HG02678 (cell line): ENCODE measurements around the gene CEP162.
"Not testable (repeated sequence)": the region's sequence is repeated elsewhere in the genome, so short reads cannot be mapped to it uniquely, and the experiment has no call there.

Experiments used
- ATAC-seq: cut with Tn5 transposase; IDR thresholded peaks from one replicate; pipeline ENCODE4 v1.9.1; 2021; ENCODE audit warnings: mild to moderate bottlenecking, moderate library complexity; ENCODE audit not compliant: unreplicated experiment

Gene CEP162

DNA sequence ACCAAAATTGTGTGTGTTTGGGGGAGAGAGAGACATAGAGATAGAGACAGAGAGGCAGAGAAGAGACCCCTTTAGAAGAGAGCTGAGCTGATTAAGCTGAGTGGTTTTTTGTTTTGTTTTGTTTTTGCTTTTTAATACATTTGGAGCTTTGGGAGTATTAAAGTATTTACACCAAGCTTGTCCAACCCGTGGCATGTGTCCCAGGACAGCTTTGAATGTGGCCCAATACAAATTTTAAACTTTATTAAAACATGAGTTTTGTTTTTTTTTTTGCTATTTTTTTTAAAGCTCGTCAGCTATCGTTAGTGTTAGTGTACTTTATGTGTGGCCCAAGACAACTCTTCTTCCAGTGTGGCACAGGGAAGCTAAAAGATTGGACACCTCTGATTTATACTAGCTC is 137.9 kb downstream of the CEP162 start:
- no peak for ATAC-seq

DNA sequence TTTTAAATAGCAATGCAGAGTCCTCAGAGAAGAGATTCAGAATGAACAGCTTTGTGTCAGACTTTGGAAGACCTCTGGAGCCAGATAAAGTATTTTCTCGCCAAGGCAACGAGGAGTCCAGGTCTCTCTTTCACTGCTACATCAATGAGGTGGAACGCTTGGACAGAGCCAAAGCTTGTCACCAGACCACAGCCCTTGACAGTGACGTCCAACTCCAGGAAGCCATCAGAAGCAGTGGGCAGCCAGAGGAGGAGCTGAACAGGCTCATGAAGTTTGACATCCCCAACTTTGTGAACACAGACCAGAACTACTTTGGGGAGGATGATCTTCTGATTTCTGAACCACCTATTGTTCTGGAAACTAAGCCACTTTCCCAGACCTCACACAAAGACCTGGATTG is 138.4 kb downstream of the CEP162 start:
- no peak for ATAC-seq

DNA sequence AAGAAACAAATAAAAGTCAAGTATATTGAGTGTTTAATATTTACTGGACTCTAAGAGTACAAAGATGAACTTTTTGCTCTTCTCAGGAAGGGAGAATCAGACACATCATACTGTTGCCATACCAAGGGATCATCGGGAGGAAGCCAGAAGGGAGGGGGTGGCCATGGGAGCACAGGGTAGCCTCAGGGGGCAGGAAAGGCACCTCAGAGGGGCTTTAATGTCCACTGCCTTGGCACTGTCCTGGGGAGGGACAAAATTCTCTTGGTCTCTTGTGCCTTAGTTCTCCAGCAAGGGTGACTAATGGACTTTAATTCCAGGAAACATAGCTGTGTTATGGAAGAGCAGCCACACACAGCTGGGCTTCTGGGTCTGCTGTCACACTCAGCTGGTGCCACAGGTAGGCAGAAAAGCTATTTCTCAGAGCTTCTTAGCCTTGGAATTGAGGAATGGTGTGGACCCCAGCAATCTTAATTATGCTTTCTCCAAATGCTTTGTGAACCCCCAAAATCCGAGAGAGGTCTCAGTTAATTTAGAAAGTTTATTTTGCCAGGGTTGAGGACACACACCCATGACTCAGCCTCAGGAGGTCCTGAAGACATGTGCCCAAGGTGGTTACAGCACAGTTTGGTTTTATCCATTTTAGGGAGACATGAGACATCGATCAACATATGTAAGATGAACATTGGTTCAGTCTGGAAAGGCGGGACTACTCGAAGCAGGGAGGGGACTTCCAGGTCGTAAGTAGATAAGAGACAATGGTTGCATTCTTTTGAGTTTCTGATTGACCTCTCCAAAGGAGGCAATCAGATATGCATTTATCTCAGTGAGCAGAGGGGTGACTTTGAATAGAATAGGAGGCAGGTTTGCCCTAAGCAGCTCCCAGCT is 140.7 kb downstream of the CEP162 start:
- ATAC-seq: no peak

DNA sequence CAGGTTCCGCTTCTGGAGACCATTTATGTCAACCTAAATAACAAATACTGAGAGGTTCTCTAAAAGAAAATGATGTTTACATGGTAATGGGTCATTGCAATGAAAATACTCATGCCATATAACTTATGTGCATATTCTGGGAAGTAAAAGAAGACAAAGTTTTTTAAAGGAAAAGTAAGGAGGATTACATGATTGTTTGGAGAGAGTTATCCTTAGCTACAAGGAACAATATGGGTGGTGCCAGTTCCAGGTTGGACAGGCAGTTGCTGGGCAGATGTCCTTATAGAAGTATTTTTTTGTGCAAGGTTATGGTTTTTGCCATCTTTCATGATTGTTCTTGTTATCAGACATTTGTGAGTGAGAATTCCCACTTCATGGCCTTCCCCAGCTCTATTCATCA is 141.4 kb downstream of the CEP162 start:
- no peak for ATAC-seq

DNA sequence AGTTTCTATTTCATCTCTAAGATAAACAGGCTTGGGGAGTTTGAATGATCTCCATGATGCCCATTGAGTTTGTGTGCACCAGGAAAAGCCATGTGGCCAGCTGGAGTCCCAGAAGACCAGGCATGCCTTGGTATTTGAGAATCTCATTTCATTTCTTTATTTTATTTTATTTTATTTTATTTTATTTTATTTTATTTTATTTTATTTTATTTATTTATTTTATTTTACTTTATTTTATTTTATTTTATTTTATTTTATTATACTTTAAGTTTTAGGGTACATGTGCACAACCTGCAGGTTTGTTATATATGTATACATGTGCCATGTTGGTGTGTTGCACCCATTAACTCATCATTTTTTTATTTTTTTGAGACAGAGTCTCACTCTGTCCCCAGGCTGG is 142.7 kb downstream of the CEP162 start:
- ATAC-seq: not testable (repeated sequence)

DNA sequence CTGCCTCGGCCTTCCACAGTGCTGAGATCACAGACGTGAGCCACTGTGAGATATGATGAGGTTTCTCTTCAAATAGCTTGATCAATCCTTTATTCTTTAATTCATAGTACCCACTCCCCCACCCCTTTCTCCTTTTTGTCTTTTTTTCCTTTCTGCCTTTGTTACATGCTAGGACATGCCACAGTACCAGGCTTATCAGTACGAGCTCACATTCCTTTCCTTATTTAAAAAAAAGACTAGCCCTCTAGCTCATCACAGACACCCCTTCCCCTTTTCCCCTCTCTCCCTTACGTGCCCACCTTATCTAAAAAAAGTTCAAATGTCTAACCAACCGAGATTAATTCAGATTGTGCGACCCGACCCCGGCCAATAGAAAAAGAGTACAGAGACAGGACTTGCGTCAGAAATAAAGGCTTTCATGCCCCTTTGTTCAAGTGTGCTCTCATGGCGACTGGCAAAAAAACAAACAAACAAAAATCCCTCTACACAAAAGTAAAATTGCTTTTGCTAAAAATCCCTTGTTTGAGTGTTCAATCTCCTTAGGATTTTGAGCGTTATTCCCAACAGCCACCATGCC is 144.7 kb downstream of the CEP162 start:
- ATAC-seq: no peak

DNA sequence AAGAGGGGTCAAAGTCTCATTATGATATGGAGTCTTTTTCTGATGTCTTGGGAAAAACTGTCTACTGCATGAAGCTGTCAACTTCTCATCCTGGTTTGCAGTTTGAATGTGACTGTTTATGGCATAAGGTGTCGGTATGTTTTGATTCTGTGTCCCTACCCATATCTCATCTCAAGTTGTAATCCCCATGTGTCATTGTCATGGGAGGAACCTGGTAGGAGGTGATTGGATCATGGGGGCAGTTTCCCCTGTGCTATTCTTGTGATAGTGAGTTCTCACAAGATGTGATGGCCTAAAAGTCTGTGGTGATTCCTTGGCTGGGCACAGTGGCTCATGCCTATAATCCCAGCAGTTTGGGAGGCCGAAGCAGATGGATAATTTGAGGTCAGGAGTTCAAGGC is 146.2 kb downstream of the CEP162 start:
- ATAC-seq: no peak

DNA sequence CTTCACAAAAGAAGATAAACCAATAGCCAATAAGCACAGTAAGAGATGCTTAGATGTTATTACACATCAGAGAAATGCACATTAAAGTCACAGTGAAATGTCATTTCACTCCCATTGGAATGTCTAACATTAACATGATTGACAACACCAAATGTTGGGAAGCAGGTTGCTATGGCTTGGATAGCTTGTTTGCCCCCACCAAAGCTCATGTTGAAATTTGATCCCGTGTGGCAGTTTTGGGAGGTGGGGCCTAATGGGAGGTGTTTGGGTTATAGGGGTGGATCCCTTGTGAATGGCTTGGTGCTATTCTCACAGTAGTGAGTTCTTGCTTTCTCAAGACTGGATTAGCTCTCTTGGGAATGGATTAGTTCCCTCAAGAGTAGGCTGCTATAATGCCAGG is 149.1 kb downstream of the CEP162 start:
- no peak for ATAC-seq

DNA sequence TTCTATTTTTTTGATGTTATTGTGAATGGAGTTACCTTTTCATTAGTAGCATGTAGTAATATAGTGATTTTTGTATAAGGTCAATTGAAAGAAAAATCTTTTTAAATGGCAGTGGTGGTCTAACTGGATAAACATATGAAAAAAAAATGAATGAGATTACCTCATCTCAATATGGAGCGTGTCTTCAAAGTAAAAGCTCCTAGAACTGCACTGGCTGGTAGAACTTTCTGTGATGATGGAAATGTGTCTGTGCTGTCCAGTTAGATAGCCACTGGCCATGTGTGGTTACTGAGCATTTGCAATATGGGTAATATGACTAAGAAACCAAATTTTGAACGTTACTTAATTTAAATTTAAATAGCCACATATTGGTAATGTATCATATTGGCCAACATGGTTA is 149.8 kb downstream of the CEP162 start:
- ATAC-seq: no peak

DNA sequence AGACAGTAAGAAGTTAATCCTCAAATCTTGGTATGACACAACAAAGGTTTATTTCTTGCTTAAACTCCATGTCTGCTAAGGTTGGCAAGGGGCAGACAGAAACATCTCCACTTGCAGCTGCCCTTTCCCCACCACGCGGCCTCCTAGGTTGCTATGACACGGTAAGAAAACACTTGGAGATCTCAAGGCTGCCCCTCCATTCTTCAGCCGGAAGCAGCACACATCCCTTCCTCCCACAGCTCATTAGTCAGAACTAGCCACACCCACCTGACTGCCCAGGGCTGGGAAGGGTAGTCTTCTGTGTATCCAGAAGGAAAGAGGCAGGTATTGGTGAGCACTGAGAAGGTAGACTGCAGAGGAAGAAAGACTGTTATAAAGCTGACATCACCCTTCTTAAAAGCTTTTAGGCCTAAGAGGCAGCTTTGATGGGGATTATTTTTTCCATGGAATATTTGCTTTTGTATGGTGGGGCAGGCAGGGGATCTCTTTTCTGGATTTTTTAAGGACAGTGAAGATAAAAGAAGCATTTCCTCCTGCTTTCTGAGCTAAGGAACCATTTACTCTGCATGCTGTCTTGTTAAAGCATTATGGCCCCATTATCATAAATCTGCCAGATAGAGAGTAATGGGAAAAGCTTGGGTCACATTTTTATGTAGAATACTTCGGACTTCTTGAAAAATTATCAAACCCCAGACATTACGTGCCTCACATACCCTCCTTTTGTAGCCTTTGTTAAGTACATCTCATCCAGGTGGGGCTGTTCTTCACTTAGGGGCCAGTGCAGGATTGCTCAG is 152.3 kb downstream of the CEP162 start:
- no peak for ATAC-seq
